Spleen (tissue), 11 donors: ENCODE results near the gene BEND3. TPM values are rescaled to one million over a fixed set of nuclear protein-coding genes. Genes with fewer than 3 reads are reported as not detected.

ENCODE experiments used
- DNase-seq: peaks from one replicate; pipeline ENCODE4 v3.0.0-alpha.2; 2020
- H3K27ac ChIP-seq, 8 donors: fragments of 200-600 bp; sonication (generic) in 7 of 8; 1 replicate in 4 of 8; 2 replicates in 4 of 8; pipeline versions ENCODE4 v1.5.0 to v1.8.0; 2016 to 2021; ENCODE audit warnings: inconsistent platforms in 4 of 8, mild to moderate bottlenecking in 4 of 8, moderate library complexity in 1 of 8
- H3K27me3 ChIP-seq, 7 donors: fragments of 200-600 bp; sonication (generic) in 6 of 7; replicated peaks in 1 of 7; 1 replicate in 4 of 7; 2 replicates in 3 of 7; pipeline versions ENCODE4 v1.5.0 to v1.8.0; 2016 to 2021; ENCODE audit warnings: inconsistent platforms in 3 of 7, mild to moderate bottlenecking in 1 of 7
- H3K36me3 ChIP-seq, 6 donors: fragments of 200-600 bp; sonication (generic) in 5 of 6; 1 replicate in 4 of 6; 2 replicates in 2 of 6; pipeline versions ENCODE4 v1.5.0 to v1.8.0; 2016 to 2021; ENCODE audit warnings: inconsistent platforms in 2 of 6
- H3K4me1 ChIP-seq, 6 donors: fragments of 200-600 bp; sonication (generic) in 5 of 6; 1 replicate in 3 of 6; 2 replicates in 3 of 6; pipeline versions ENCODE4 v1.5.0 to v1.8.0; 2016 to 2021; ENCODE audit warnings: inconsistent platforms in 3 of 6
- H3K4me3 ChIP-seq, 8 donors: fragments of 200-600 bp; sonication (generic) in 7 of 8; 1 replicate in 4 of 8; 2 replicates in 4 of 8; pipeline versions ENCODE4 v1.5.0 to v1.8.0; 2016 to 2021; ENCODE audit warnings: inconsistent platforms in 4 of 8, mild to moderate bottlenecking in 4 of 8, moderate library complexity in 2 of 8
- H3K9me3 ChIP-seq, 8 donors: fragments of 200-600 bp; sonication (generic) in 7 of 8; 1 replicate in 4 of 8; 2 replicates in 4 of 8; pipeline versions ENCODE4 v1.5.0 to v1.8.0; 2016 to 2021; ENCODE audit warnings: inconsistent platforms in 4 of 8
- POLR2A ChIP-seq, 3 donors: fragments of 450-650 bp; IDR thresholded peaks; one replicate each; pipeline ENCODE4 v1.5.1; 2017; ENCODE audit warnings: antibody characterized with exemption in 3 of 3, mild to moderate bottlenecking in 1 of 3
- POLR2AphosphoS5 ChIP-seq, 3 donors: sonication (generic); formaldehyde crosslinking; IDR thresholded peaks; one replicate each; pipeline ENCODE4 v1.5.1; 2017; ENCODE audit warnings: antibody characterized with exemption in 3 of 3
- WGBS, 5 donors: extraction: QIAGEN DNeasy Blood & Tissue Kit in 3 of 5; methylation state at CpG; one replicate each; pipeline versions ENCODE4 v1.1.5 to v1.1.7; 2013 to 2018; 5-methylcytosine and 5-hydroxymethylcytosine counted together
- intact Hi-C: fragments of 100-400 bp; cut with DNase I; formaldehyde crosslinking; loops from one replicate; pipeline ENCODE4 v1.15.0; 2023; ENCODE audit warnings: low total_unique reads
- polyA plus RNA-seq, 3 donors: library from polyadenylated mRNA; stranded (reverse); fragments of 200-250 nt; gene quantifications; one replicate each; pipeline ENCODE4 v1.2.1, GENCODE V29; 2013
- total RNA-seq, 7 donors: library from RNA; depleted of rRNA in 3 of 7; stranded (reverse); fragments of >200 nt in 3 of 7; fragmentation: NEBNext Ultra II Directional in 4 of 7; extraction: Animal tissue kit (Norgen Biotek cat#: 25700) in 4 of 7; gene quantifications; one replicate each; pipeline versions ENCODE4 v1.1.0 to v1.2.1, GENCODE V29; 2016 to 2021
- TF ChIP-seq, protein P1 (sequence below), 11 experiments: fragments of 200-600 bp in 7 of 11; fragments of 450-650 bp in 4 of 11; sonication (generic) in 4 of 11; IDR thresholded peaks in 8 of 11; conservative IDR thresholded peaks in 3 of 11; 1 replicate in 7 of 11; 2 replicates in 4 of 11; pipeline versions ENCODE4 v1.4.0 to v1.8.0; 2016 to 2021; ENCODE audit warnings: antibody characterized with exemption in 11 of 11, inconsistent platforms in 4 of 11, mild to moderate bottlenecking in 1 of 11
- donor health status: healthy with polysubstance abuse.
- donor health status: DM: no; HTN: no; CAD: no; lungs with moderate emphysema.
- donor health status: DM: no; HTN: no; CAD: no.
- donor health status: Bipolar disorder and iron deficiency.
- donor health status: healthy.
- donor health status: DM: no; HTN: no; CAD: no.
- donor health status: DM: yes; HTN: yes; CAD: no.

BEND3 gene
- total and polyA plus RNA-seq, 10 donors = 0.37 to 2.6 (median 2.1) TPM

DNA sequence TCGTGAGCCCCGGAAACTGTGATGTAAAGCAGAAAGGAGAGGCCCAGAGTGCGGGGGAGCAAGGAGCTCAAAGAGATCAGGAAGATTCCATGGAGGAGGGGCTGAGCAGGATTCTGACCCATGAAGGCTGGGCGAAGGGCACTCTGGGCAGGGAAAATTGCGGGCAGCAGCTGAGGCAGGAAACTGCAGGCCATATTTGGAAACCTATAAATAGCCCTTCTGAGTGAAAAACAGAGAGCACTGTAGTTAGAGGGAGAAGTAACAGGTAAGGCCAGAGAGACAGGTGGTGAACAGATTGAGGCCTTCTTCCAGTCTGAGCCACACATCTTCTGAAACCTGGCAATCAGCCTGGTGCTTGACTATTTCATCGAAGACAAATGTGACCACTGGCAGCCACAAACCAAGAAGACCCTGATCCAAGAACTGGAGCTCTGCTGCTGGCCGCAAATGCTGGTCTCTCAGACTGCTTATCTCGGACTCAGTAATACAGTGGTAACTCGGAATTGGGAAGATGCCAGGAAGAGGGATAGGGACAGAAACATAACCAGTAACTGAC lies 14.1 kb upstream of the BEND3 start:
- Histone ChIP-seq H3K9me3 (no peaks in the 10 kb centered on the region), H3K4me1 (no peaks in the 10 kb centered on the region), H3K4me3 (no peak overlapping the region), H3K36me3 (no peaks in the 10 kb centered on the region), H3K27ac (no peak overlapping the region), H3K27me3 (no peaks in the 10 kb centered on the region)
- TF ChIP-seq POLR2AphosphoS5 (IDR thresholded peaks at IDR 0.05) (no peak), POLR2A (IDR thresholded peaks at IDR 0.05) (no peak)
- TF ChIP-seq, protein P1, sequence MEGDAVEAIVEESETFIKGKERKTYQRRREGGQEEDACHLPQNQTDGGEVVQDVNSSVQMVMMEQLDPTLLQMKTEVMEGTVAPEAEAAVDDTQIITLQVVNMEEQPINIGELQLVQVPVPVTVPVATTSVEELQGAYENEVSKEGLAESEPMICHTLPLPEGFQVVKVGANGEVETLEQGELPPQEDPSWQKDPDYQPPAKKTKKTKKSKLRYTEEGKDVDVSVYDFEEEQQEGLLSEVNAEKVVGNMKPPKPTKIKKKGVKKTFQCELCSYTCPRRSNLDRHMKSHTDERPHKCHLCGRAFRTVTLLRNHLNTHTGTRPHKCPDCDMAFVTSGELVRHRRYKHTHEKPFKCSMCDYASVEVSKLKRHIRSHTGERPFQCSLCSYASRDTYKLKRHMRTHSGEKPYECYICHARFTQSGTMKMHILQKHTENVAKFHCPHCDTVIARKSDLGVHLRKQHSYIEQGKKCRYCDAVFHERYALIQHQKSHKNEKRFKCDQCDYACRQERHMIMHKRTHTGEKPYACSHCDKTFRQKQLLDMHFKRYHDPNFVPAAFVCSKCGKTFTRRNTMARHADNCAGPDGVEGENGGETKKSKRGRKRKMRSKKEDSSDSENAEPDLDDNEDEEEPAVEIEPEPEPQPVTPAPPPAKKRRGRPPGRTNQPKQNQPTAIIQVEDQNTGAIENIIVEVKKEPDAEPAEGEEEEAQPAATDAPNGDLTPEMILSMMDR (IDR thresholded peaks at IDR 0.05 in 8 of 11, conservative IDR thresholded peaks at IDR 0.05 in 3 of 11) = no peak
- intact Hi-C loops = no loop called here
- WGBS, 5 donors = 74 to 85% (median 82%) methylated on average over 9 of the region's 9 CpGs
- DNase-seq = no peak

DNA sequence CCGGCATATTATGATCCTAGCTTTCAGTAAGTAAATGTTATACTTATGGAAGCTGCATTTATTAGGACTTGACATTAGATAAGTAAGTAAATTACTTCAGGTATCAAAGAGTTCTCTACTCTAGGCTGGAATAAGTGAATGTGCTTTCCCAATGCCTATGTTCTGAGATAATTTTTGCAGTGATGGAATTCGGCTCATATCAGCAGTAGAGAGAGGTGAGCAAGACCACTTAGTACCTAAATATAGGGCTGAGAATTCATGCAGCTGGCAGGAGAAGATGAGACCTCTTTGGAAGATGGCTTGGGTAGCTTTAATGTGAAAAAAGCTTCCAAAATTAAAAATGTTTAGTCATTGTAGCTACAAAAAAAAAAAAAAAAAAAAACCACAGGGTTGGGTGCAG lies 13.3 kb upstream of the BEND3 start:
- TF ChIP-seq, protein P1 (IDR thresholded peaks at IDR 0.05 in 8 of 11, conservative IDR thresholded peaks at IDR 0.05 in 3 of 11) = no peak
- TF ChIP-seq POLR2AphosphoS5 (IDR thresholded peaks at IDR 0.05) = no peak

DNA sequence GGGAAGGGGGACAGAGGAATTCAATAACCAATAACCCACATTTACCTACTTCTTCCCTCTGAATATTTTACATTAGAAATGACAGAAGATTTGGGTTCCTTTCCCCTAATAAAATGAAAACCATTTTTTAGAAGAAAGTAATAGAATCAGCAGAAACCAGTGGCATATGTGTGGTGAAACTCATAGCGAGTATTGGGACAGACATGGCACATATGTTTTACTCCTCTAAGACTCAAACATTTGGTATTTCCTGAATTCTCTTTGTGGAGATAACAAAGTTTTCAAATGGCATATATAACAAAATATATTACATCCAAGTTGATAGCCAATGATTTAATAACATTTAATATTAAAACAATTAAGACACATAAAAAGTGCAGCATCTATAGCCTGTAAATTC lies 12.9 kb upstream of the BEND3 start:
- Histone ChIP-seq H3K27me3 (no peaks in the 10 kb centered on the region), H3K9me3 (no peaks in the 10 kb centered on the region), H3K27ac (no peak overlapping the region), H3K4me1 (no peaks in the 10 kb centered on the region), H3K4me3 (no peak overlapping the region), H3K36me3 (no peaks in the 10 kb centered on the region)
- intact Hi-C loops = no loop called here
- no peak for DNase-seq
- WGBS, 5 donors = 81 to 96% (median 91%) methylated on average over 1 of the region's 1 CpG
- TF ChIP-seq POLR2A (IDR thresholded peaks at IDR 0.05) (no peak), POLR2AphosphoS5 (IDR thresholded peaks at IDR 0.05) (no peak)
- TF ChIP-seq, protein P1 (IDR thresholded peaks at IDR 0.05 in 8 of 11, conservative IDR thresholded peaks at IDR 0.05 in 3 of 11) = no peak

More for the DNA sequence above, 13.3 kb upstream of the BEND3 start:
- WGBS, 5 donors = 82 to 89% (median 87%) methylated on average over 2 of the region's 2 CpGs
- Histone ChIP-seq H3K4me1 (no peaks in the 10 kb centered on the region), H3K27me3 (no peaks in the 10 kb centered on the region), H3K9me3 (no peaks in the 10 kb centered on the region), H3K36me3 (no peaks in the 10 kb centered on the region), H3K27ac (no peak overlapping the region), H3K4me3 (no peak overlapping the region)
- intact Hi-C loops = no loop called here
- no peak for DNase-seq

DNA sequence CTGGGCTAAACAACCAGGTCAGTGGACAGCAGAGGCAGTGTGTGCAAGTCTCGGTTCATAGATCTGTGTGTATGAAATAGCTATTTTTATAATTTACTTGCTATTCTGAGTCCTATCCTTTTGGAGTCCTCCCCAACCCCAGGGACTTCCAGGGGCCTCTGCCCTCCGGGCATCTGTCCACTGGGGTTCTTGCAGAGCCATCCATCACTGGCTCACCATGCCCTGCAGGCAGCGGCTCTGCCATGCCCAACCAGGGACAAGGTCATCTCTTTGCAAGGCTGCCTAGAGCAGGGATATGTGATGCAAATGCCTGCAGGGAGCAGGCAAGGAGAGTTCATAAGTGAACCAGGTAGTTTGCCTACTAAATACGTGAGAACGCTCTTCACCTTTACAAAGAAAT lies 10.5 kb upstream of the BEND3 start:
- no peak for DNase-seq

More for the DNA sequence above, 10.5 kb upstream of the BEND3 start:
- no peaks in the 10 kb centered on the region for H3K9me3 ChIP-seq
- no peaks in the 10 kb centered on the region for H3K27me3 ChIP-seq
- H3K27ac ChIP-seq = no peak overlapping the region
- intact Hi-C loops = no loop called here
- no peak overlapping the region for H3K4me3 ChIP-seq
- no peaks in the 10 kb centered on the region for H3K36me3 ChIP-seq
- TF ChIP-seq, protein P1 (IDR thresholded peaks at IDR 0.05 in 8 of 11, conservative IDR thresholded peaks at IDR 0.05 in 3 of 11) = no peak
- no peak for TF ChIP-seq POLR2A (IDR thresholded peaks at IDR 0.05)
- no peak for TF ChIP-seq POLR2AphosphoS5 (IDR thresholded peaks at IDR 0.05)
- 88 to 97% (median 92%) methylated on average over 5 of the region's 5 CpGs for WGBS, 5 donors
- H3K4me1 ChIP-seq = no peaks in the 10 kb centered on the region
